WERI-Rb-1 (cell line): ENCODE results near the gene BRI3BP.
"Not testable (repeated sequence)": the region's sequence is repeated elsewhere in the genome, so short reads cannot be mapped to it uniquely, and the experiment has no call there.

ENCODE experiments used
- DNase-seq: peaks from one replicate; pipeline ENCODE4 v3.0.0-alpha.2; 2020
- H3K27ac ChIP-seq: fragments of 250-450 bp; sonication (Bioruptor Pico); 2 replicates; pipeline ENCODE4 v1.5.1; 2020; ENCODE audit warnings: mild to moderate bottlenecking, moderate library complexity
- H3K27me3 ChIP-seq: fragments of 250-450 bp; sonication (Bioruptor Pico); 2 replicates; pipeline ENCODE4 v1.5.1; 2021; ENCODE audit warnings: mild to moderate bottlenecking, low read depth, moderate library complexity; ENCODE audit not compliant: insufficient read depth, severe bottlenecking
- H3K36me3 ChIP-seq: fragments of 250-450 bp; sonication (Bioruptor Pico); 2 replicates; pipeline ENCODE4 v1.5.1; 2020; ENCODE audit warnings: mild to moderate bottlenecking, moderate library complexity
- H3K4me3 ChIP-seq: 2 replicates; pipeline ENCODE4 v1.5.1; 2011; ENCODE audit warnings: low read depth, mild to moderate bottlenecking, control low read depth, low read length
- H3K9me3 ChIP-seq: fragments of 250-450 bp; sonication (Bioruptor Pico); 2 replicates; pipeline ENCODE4 v1.5.1; 2021; ENCODE audit warnings: mild to moderate bottlenecking, moderate library complexity; ENCODE audit not compliant: severe bottlenecking
- CTCF ChIP-seq: IDR thresholded peaks from 2 replicates; pipeline ENCODE4 v1.5.1; 2011; ENCODE audit warnings: low read depth, mild to moderate bottlenecking, control low read depth, inconsistent platforms, low read length

BRI3BP gene

DNA sequence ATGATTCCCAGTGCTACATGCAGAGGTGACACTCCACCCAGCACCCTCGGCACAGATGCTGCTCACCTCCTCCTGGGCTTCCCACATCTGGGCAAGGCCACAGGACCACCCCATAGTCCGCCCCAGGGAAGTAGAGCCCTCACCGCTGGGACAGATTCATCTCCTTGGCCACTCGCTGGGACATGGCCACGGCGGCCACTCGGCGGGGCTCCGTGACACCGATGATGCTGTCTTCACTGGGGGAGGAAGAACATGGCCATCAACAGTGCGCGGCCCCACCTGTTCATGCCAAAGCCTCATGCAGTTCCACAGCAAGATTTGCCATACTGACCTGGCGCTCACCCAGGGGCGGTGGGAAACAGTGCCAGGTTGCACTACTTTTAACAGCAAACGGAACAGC, 18.2 kb upstream of the BRI3BP start:
- Histone ChIP-seq H3K4me3 (no peak overlapping the region), H3K27me3 (no peaks in the 10 kb centered on the region), H3K36me3 (peaks cover 54% of the 10 kb centered on the region), H3K27ac (no peak overlapping the region), H3K9me3 (no peaks in the 10 kb centered on the region)
- TF ChIP-seq CTCF, result no peak
- DNase-seq, result no peak

GRCh38 chr12:124976999-124977398, 16.4 kb upstream of the BRI3BP start:
- no peak for TF ChIP-seq CTCF
- no peak overlapping the region for H3K4me3 ChIP-seq
- no peak for DNase-seq
- no peaks in the 10 kb centered on the region for H3K27me3 ChIP-seq
- no peaks in the 10 kb centered on the region for H3K9me3 ChIP-seq
- H3K36me3 ChIP-seq, result peaks cover 59% of the 10 kb centered on the region
- H3K27ac ChIP-seq, result no peak overlapping the region

GRCh38 chr12:124979568-124979967, 13.9 kb upstream of the BRI3BP start:
- peak; percentile 36 for TF ChIP-seq CTCF
- no peaks in the 10 kb centered on the region for H3K27me3 ChIP-seq
- H3K9me3 ChIP-seq, result no peaks in the 10 kb centered on the region
- H3K36me3 ChIP-seq, result peaks cover 56% of the 10 kb centered on the region
- no peak overlapping the region for H3K27ac ChIP-seq
- DNase-seq, result peak; percentile 38
- H3K4me3 ChIP-seq, result no peak overlapping the region

DNA sequence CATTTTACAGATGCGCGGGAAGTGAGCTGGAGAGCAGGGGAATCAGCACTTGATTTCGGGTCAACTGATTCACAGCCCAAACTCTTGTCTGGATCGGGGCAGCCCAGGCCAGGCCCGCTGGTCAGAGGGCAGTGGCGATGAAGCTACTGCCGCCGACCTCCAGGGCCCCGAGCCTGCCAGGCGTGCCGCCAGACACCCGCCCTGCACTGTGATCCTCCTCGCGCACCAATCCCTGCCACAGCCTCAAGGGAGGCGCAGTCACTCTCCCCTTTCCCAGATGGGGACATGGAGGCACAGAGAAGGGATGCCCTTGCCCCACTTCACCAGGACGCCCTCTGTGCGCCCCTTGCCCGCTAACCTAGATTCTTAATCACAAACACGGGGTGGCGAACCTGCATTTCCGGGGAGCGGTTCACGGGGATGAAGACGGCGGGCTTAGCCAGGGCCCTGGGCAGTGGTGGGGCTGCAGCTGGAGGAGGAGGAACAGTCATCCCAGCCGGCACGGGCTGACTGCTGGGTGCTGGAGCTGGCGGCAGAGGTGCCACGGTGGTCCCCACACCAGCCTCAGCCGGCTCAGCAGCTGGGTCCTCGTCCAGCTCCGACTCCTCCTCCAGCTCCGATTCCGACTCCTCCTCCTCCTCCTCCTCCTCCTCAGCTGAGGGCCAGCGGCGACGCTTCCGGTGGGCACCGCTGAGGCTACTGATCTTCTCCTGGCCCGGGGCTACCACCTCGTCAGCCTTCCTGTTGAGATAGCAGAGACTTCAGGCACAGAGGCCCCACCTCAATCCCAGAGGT, 13.2 kb upstream of the BRI3BP start:
- Histone ChIP-seq H3K4me3 (no peak overlapping the region), H3K27ac (no peak overlapping the region), H3K27me3 (no peaks in the 10 kb centered on the region), H3K9me3 (no peaks in the 10 kb centered on the region), H3K36me3 (peaks cover 58% of the 10 kb centered on the region)
- TF ChIP-seq CTCF, result no peak
- no peak for DNase-seq

GRCh38 chr12:124986876-124987275, 6.6 kb upstream of the BRI3BP start:
- H3K36me3 ChIP-seq, result peaks cover 15% of the 10 kb centered on the region
- DNase-seq, result not testable (repeated sequence)

DNA sequence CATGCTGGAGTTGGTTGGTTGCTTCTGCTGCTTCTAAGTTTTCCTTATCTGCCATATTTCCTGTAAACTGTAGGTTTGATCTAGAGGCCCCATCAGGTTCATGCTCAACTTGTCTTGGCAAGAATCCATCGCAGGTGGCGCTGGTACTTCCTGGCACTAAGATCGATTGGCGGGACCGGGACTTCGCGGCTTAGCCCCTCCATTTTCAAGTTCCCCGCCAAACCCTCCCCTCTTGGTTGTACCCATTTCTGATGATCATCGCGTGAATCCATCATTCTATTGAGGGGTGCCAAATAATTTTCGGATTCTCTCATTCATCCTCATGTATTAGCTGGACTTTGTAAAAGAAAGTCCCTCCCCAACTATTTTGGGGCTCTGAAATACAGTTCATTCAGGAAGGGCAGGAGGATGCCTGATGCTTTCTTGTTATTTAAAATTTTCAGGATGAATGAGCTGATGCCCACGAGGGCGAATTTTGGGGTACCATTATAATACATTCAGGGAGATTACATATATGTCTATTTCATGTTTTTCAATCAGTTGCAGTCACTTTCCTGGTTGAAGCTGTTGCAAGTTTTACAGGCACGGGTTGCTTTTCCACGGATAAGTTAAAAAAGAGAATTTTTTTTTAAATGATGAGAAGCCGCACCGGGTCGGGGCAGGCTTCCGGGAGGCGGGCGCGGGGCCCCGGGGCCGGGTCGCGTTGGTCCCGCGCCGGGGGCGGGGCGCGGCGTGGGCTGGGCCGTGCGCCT, 395 bp upstream of the BRI3BP start:
- Histone ChIP-seq H3K36me3 (peaks cover 12% of the 10 kb centered on the region), H3K4me3 (peak overlapping the region; percentile 67), H3K27me3 (no peaks in the 10 kb centered on the region), H3K27ac (peak overlapping the region; percentile 89), H3K9me3 (no peaks in the 10 kb centered on the region)
- TF ChIP-seq CTCF, result peak; percentile 80
- peak; percentile 95 for DNase-seq

More at GRCh38 chr12:124986876-124987275, 6.6 kb upstream of the BRI3BP start:
- not testable (repeated sequence) for H3K27ac ChIP-seq, H3K9me3 ChIP-seq, H3K27me3 ChIP-seq, H3K4me3 ChIP-seq
